Stimulated activated CD8-positive, alpha-beta memory T cell treated with anti-CD3 and anti-CD28 coated beads, Interleukin-15, amount 100 ng/mL, for 4 hours (primary cell): ENCODE results near the gene NAT16.
"Not testable (repeated sequence)": the region's sequence is repeated elsewhere in the genome, so short reads cannot be mapped to it uniquely, and the experiment has no call there.

ENCODE experiments used
- DNase-seq, 2 donors: peaks; one replicate each; pipeline ENCODE4 v3.0.0-alpha.2; 2020; ENCODE audit warnings: low read depth in 2 of 2

The NAT16 gene

DNA sequence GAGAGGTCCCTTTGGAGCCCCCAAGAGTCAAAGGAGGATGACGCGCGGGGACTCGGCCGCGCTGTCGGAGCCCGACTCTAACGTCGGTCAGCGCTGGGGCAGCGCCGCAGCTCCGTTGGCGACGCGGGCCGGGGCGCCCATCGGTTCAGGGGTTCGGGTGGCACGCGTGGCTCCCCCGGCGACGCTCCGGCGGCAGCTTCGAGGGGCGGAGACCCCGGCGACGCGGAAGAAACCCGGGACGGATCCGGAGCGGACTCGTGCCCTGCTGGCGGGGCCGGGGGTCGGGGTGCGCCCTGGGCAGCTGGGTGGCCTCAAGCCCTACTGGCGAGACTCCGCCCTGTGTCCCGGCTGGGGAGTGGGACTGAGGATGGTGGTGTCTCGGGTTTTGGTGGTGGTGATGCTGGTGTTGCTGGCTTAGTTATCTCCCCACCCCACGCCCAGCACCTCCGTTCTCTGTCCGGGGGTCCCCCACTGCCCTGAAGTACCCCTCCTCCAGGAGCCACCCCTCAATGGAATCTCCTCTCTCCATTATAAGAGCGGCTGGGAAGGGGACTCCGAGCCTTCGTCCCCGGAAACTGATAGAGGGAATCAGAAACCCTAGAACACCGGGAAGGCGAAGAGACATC, at the start of gene NAT16:
Gene NAT16, minus strand, starts transcription at position 164 of the 626 bp plus-strand sequence. CDS start 5,486 bp downstream, outside the sequence.
- DNase-seq: no peak

DNA sequence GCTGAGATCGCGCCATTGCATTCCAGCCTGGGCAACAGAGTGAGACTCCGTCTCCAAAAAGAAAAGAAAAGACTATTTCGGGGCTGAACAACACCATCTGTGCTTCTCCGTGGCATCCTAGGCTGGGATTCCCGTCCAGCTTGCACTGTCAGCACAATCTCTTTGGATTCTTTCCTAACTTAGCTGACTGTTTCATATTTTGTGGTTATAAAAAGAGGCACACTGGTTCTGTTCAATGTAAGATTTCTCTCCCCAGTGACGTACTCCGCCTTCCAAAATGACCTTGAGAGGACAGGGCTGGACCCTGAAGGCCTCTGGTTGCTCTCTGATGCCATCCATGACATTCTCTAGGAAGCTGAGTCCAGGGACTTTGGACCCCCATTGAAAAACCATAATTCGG, 46.6 kb upstream of the NAT16 start:
- no peak for DNase-seq

DNA sequence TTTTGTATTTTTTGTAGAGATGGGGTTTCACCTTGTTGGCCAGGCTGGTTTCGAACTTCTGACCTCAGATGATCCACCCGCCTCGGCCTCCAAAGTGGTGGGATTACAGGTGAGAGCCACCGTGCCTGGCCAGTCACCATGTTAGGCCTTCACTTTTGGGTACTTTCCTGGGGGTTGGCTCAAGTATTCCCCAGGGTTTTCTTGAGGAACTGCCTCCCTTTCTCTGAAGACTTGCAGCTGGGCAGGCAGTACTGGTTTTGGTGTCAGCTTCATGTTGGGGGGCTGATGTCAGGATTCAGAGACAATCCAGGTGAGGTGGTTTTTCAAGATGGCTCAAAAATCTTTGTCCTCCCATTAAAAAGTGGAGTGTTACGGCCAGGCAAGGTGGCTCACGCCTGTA, 45.6 kb upstream of the NAT16 start:
- DNase-seq: no peak

DNA sequence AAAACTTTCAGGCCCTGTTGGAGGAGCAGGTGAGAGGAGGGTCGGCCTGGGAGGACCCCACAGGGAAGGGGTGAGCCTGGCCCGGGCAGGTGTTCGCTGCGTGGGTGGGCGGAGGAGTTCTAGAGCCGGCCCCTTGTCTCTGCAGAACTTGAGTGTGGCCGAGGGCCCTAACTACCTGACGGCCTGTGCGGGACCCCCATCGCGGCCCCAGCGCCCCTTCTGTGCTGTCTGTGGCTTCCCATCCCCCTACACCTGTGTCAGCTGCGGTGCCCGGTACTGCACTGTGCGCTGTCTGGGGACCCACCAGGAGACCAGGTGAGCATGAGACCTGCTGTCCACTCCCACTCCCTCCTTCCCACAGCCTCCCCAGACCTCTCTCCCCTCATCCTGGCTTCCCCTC, 43.4 kb upstream of the NAT16 start:
- DNase-seq: no peak

DNA sequence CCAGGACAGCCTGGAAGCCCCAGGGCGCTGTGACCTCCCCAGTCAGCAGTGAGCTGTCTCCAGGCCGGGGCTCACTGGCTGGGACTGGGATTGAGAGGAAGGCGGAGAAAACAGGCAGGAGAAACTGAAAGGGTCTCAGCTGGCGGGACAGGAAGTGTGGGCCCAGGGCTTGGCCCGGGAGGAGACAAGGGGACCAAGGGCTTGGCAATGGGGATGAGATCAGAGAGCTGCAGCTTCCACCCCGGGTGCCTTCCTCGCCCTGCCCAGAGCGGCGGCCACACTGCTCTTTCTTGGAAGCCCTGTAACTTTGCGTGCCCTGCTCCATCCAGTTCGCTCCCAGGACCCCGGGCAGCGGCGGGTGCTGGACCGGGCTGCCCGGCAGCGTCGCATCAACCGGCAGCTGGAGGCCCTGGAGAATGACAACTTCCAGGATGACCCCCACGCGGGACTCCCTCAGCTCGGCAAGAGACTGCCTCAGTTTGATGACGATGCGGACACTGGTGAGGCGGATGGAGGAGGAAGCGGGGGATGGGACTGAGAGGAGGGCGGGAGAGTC, 42.3 kb upstream of the NAT16 start:
- DNase-seq: no peak

DNA sequence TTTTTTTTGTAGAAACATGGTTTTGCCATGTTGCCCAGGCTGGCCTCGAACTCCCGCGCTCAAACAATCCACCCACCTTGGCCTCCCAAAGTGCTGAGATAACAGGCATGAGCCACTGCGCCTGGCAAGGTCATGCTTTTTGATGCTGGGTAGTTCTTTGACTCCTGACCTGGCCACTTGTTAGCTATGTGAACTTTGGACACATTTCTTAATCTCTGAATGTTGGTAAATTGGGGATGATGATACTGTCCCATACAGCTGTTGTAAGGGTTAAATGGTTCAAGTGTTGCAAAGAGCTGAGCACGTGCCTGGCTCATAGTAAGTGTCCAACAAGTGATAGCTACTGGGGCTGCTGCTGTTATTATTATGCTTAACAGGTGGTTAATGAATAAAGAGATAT, 40.2 kb upstream of the NAT16 start:
- DNase-seq: no peak

DNA sequence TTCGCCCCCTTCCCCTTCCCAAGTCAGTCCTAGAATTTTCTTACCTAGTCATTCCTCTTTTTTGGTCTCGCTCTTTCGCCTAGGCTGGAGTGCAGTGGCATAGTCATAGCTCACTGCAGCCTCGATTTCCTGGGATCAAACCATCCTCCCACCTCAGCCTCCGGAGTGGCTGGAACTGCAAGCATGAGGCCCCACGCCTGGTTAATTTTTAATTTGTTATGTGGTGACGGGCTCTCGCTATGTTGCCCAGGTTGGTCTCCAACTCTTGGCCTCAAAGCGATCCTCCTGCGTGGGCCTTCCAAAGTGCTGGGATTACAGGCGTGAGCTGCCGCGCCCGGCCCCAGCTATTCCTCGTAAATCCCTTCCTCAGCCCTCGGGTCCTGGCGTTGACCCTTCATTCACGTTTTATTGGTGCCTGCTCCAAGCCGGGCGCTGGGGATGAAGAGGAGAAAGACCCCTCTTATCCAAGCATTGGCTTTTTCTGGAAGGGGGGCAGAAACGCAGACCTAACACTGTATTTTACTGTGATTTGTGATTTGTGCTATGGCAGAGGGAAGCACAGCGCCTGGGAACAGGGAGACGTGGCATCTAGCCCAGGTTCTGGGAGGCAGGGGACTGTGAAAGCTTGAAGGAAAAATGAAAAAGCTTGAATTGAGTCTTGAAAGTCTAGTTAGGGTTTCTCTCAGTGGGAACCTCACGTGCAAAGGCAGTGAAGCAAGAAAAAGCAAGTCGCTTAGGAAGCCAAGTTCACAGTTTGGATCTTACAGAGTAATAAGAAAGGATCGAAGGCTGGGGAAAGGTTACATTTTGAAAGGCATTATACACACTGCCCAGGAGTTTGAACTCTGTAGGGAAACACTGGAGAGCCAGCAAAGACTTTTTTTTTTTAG, 38.4 kb upstream of the NAT16 start:
- DNase-seq: no peak

DNA sequence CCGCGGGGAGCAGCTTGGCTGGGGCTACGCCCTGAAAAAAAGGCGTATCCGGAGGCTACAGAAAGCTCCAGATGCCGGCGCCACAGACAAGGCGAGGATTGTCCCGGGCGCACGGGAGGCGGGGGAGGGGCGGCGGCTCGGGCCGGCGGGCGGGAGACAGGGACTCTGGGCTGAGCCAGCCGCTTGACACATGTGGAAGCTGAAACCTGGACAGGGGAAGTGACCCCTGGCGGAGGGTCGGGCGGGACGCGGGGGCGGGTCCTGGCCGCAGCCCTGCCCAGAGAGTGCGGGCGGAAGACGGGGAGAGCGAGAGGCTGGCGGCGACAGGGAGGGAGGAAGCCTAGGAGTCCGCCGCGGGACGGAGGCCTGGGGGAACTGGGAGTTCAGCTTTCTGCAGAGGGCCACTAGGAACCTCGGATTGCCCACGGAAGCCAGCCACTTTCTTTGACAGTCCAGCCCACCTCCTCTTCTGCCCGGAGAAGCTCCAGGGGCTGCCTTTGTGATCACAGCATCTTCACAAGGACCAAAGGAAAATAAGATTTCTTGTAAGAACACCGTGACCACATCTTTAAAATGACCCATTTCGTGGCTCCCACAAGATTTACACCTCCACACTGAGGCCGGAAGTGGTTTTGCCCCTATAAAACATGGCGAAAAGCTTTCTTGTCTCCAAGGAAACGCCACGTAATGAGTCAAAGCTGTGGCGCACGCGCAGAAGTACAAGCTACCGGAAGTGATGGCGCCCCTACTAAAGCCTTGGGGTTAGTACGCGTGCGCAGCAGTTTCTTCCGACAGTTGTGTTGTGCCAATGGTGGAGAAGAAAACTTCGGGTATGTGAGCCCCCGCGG, 37.5 kb upstream of the NAT16 start, which contains the start of the genes PLOD3 and ZNHIT1:
Gene PLOD3, minus strand, starts transcription at position 194 of the 848 bp plus-strand sequence. CDS start 307 bp downstream, outside the sequence.
Gene ZNHIT1, plus strand, starts transcription at position 778 of the 848 bp plus-strand sequence. Its CDS starts 31 bp downstream, at position 809.
- peak; percentile 89 to 93 for DNase-seq

DNA sequence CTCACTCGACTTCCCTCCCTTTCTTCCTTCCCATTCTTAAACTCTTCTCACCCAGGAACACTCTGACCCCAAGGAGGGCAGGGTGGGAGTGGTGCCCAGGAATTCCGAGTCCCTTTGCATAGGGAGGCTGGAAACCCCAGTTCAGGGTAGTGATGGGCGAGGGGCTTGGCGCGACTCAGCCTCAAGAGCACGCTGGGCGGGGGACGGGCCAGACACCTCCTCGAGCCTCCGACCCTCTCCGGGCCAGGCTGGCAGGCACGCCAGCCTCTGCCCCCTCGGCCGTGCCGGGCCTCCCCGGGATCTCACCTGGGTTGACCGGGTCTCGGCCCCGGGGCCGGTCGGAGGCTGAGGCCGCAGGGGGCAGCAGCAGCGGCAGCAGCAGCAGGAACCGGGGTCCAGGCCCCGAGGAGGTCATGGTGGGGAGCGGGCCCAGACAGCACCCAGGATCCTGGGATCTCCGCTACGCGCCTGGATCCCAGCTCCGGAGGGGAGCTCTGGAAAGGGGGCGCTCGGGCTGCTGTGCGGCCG, 36.8 kb upstream of the NAT16 start:
- no peak for DNase-seq

DNA sequence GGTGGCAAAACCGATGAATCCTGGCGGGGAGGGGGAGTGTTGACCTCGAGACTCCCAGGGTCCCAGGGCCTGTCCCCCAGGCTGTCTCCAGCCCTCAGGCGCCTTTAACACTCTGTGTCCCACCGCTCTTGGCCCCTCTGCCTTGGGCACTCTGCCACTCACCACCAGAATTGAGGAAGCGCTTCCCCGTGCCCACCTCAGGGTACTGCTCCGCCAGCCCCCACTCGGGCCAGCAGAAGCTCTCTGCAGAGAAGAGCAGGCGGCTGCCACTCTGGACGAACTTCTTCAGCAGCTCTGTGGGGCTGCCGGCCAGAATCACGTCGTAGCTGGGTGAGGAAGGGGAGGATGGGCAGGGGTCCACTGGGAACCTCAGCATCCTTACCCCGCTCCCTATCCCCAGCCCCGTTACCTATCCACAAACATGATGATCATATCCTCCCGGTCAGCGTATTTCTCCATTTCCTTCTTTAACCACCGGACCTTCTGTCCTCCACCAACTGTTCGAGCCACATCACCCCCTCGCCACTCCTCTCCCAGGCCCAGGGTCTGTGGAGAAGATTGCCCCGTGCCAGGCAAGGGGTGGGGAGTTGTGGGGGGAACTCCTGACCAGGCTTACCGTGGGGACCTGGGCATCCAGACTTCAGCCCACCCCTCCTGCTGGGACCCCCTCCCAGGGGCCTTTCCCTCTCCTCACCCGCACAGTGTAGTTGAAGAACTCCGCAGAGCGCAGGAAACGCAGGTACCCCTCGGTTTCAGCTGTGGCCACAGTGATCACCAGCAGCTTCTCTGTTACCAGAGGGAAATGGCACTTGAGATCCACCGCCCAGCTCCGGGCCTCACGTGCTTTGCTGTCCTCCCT, 36.1 kb upstream of the NAT16 start:
- DNase-seq: no peak

DNA sequence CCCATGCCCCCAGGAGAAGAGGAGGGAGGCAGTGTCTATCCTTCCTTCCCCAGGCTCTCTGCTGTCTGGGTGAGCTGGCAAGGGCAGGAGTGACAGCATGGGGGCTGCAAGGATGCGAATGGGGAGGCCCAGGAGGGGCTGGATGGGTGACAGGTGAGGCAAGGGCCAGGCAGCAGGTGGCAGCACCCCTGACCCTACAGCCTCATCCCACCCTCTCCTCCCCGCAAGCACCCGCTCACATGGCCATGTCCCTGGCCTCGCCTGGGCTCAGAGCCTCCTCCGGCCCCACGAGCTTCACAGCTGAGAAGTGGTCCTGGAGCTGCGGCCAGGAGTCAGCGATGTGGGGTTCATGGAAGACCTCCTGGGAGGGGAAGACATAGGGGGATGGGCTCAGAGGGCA, 31.9 kb upstream of the NAT16 start:
- no peak for DNase-seq

DNA sequence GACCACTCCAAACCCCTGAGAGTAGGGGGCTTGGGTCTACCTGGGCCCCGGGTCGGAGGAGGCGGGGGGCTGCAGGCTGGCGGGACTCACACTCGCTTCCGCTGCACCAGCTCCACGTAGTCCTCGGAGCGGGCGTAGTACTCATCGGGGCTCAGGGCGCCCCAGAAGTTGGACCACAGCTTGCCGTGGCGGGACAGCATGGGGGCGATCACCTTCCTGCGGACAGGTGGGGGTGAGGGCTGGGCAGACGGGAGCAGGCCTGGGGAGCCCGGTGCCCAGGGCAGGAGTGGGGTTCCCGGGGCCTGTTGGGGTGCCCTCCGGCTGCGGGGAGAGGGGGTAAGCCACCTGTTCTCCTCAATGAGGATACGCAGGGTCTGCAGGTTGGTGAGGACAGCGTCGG, 31.4 kb upstream of the NAT16 start:
- no peak for DNase-seq

DNA sequence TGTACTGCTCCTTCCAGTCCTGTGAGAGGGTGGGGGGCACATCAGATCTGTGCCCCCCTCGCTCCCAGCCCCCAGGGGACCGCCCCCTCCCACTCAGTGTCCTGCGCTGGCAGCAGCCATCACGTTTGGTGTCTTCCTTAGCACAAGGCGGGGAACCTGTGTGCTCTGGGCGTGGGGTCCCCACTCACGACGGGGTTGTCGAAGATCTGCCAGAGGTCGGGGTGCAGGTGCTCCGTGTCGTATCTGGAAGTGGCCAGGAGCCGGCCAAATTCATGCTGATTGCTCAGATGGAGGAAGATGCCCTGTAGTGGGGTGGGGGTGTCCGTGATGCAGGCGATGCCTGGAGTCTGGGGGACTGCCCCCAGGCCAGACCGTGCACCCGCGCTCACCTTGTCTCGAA, 30.1 kb upstream of the NAT16 start:
- no peak for DNase-seq

DNA sequence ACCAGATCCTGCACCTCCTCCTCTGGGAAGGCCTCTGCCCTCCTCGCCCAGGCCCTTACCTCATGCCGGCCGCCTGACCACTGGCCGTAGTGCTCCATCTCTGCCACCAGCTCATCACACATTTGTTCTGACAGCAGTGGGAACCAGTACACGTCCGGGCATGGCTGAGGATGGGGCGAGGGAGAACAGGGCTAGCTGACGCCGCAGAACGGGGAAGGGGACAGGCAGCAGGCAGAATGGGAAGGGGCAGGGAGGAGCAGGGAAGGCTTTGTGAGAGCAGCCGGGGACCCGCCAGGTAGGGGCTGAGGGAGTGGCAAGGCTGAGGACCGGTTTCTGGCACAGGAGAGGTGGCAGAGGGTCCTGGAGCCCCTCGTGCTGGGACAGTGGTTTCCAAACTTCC, 28.7 kb upstream of the NAT16 start:
- DNase-seq: no peak

DNA sequence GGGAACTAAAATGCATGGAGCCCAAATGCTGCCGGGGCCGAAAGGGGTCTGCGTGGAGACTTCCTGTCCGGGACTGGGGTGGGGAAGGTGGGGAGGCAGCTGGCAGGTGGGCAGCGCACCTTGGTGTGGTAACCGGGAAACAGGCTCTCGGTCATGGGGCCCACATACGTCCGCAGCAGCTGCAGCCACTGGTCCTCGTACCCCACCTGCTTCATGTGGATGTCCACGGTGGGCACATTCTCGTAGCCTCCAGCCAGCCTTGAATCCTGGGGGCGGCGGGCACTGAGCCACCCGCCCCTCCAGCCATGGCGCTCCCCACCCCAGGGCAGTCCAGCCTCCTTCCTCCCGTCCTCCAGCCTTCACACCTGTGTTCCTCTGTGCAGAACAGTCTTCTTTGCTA, 27.4 kb upstream of the NAT16 start:
- no peak for DNase-seq

DNA sequence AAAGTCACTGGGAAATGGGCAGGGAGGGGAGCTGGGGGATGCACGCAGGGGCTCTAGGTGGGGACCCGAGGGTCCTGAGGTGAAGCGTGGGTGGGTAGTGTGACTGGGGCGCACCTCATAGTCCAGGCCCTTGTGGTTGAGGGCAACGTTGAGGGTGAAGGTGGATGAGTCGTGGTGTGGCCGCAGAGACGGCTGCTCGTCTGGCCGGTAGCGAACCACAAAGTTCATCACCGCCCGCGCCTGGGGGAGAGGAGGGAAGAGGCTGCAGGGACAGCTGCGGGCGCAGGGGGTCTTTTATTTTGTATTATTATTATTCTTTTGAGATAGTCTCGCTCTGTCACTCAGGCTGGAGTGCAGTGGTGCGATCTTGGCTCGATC, 26.6 kb upstream of the NAT16 start:
- no peak for DNase-seq

DNA sequence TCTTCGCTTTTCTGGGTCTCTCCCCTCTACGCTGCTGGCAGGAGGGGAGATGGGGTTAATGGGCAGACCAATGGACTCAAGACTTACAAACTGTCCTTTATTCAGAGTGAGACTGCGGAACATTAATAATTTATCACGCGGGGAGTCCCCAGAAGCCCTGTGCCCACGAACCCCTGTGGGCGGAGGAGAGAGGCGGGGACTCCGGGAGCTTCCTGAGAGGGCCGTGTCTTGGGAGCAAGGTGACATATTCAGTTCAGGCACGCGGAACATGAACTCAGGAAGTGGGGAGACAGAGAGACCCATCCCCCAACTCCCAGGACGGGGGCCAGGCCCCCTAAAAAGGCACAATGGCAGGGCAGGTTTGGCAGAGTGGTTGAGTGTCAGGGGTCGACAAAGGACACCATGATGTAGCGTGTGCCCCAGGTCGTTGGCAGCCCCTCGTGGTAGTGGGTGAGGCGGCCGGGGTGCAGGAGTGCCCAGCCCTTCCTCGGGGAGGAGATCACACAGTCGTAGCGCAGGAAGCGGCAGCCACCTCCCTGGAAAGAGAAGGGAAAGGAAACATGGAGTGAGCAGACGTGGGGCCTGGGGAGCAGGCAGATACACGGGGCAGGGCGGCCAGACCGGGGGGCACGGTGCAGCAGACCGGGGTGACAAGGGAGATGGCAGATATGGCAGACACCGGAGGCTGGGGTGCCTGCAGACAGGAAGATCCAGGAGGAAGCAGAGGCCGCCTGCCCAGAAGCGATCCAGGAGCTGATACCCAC, 26.0 kb upstream of the NAT16 start:
- no peak for DNase-seq

DNA sequence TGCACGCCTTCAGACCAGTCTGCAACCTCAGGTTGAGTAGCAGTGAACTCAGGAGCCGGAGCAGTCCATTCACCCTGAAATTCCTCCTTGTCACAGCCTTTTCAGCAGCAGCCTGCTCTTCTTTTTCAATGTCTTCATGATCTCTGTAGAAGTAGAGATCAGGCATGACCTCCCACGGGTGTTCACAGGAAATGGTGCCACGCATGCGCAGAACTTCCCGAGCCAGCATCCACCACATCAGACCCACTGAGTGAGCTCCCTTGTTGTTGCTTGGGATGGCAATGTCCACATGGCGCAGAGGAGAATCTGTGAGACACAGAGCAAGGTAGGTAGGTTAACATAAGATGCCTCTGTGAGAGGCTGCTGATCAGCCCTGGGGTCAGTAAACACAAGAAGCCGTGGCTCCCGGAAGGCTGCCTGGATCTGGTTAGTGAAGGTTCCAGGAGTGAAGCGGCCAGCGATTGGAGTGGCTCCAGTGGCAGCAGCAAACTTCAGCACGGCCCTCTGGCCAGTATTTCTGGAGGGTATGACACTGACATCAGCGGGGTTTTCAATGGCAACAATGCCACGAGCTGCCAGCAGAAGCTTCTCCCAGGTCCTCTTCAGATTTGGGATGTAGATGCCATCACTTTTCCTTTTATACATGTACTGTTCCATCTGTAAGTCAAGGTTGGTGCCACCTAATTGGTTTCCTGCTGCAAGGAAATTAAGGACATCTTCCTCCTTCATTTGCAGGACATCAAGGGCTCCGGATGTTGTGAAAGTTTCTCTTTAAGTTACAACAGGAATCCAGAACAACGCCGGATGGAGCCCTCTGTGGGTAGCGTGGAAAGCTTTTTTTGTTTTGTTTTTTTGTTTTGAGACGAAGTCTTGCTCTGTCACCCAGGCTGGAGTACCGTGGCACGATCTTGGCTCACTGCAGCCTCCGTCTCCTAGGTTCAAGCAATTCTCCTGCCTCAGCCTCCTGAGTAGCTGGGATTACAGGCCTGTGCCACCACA, 23.9 kb upstream of the NAT16 start:
- DNase-seq: not testable (repeated sequence)

DNA sequence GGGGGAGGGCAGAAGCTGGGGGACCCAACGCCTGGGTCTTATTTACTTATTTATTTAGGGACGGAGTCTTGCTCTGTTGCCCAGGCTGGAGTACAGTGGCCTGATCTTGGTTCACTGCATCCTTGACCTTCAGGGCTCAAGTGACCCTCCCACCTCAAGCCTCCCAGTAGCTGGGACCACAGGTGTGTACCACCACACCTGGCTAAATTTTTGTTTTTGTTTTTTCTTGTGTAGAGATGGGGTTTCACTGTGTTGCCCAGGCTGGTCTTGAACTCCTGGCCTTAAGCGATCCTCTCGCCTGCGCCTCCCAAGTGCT, 22.5 kb upstream of the NAT16 start:
- DNase-seq: no peak
